GM19455 (cell line): Measurements from ENCODE around the gene ZNF562.
"Not testable (repeated sequence)": the region's sequence is repeated elsewhere in the genome, so short reads cannot be mapped to it uniquely, and the experiment has no call there.

ENCODE experiments used
- ATAC-seq: cut with Tn5 transposase; IDR thresholded peaks from one replicate; pipeline ENCODE4 v1.9.1; 2021; ENCODE audit not compliant: unreplicated experiment

Gene ZNF562

DNA sequence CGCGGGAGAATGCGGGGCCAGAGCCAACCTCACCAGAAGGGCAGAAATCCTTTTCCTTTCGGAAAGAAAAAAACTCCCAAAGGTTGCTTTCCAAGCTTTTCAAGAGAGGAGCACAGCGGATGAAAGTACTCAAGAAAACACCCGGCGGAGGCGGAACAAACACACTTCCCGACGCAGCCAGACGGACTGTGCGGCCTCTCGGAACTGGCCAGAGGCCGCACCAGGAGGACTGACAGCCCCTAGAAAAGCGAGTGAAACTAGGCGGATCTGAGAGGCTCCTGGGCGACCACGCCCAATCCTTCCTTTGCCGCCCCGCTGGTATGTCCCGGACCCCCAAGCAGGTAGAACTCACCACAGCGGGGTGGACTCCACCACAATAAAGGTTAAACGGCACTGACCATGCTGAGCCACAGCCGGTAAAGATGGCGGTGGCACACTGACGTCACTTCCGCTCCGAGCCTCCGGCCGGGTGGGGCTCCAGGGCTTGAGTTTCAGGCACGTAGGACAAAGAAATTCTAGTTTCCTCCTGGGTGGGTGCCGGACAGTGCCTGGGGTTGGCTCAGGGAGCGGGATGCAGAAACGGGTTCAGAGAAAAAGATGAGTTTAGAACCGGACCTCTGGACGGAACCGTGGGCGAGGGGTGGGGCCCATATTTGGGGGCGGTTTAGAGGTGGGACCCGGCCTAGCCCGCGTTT lies at the start of gene ZNF562:
TSS of gene ZNF562 (minus strand) at position 438 of the 695 bp plus-strand sequence. CDS start 14,356 bp downstream, outside the sequence.
- peak; percentile 87 for ATAC-seq

DNA sequence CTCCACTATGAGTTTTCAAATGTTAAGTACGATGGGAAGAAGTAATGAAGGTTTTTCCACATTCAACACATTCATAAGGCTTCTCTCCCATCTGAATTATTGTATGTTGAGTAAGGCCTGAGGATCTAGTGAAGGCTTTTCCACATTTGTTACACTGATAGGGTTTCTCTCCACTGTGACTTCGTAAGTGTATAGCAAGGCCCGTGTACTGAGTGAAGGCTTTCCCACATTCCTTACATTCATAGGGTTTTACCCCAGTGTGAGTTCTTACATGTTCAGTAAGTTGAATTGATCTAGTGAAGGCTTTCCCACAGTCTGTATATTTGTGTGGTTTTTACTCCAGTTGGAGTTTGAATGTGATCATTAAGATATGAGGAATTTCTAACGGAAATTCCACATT lies 49.3 kb upstream of the ZNF562 start:
- no peak for ATAC-seq

DNA sequence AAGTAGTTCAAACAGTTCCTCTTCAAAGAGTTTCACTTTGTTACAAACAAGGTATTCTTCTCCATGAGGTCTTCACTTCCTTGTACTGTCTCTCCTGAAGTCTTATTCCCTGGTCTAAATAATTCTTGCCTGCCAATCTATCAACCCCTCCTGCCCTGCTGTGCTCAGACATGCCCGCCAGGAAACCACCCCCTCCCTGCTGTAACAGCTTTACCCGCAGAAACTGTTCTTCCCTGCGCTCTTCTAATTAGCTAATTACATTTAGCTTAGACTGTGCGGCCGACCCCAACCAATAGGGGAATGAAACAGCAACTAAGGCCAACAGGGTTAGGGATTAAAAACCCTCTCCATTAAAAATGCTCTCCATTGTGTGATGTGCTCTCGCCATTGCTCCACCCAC lies 47.0 kb upstream of the ZNF562 start:
- ATAC-seq = no peak

DNA sequence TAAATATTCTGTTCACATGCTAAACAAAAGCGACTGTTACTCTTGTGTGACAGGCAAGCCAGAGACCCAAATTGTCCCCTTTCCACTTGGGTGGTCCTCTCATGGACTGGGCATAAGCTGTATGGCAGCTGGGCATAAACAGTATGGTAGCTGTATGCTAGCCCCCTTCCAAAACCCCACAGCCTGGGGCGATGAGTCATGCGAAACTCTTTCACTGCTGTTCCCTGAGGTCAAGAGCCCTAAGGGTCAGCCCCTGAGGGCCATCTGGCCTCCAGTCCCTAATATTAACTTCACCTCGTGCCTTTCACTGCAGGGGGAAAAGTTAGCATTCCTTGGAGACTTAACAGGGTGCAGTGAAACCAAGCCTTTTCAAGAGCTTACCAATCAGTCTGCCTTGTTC lies 45.6 kb upstream of the ZNF562 start:
- ATAC-seq = no peak

DNA sequence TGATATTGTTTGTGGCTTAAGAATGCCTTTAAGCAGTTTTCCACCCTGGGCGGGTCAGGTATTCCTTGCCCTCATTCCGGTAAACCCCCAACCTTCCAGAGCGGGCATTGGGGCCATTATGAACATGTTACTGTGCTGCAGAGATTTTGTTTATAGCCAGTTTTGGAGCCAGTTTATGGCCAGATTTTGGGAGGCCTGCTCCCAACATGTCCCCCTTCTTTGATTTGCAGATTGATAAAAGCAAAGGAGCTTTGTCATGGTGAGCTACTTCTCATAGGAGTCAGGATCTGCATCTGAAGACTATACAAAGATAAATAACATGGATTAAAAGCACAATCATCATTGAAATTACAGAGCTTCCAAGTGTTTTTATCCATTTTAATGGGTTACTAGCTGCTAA lies 36.9 kb upstream of the ZNF562 start:
- ATAC-seq = no peak

DNA sequence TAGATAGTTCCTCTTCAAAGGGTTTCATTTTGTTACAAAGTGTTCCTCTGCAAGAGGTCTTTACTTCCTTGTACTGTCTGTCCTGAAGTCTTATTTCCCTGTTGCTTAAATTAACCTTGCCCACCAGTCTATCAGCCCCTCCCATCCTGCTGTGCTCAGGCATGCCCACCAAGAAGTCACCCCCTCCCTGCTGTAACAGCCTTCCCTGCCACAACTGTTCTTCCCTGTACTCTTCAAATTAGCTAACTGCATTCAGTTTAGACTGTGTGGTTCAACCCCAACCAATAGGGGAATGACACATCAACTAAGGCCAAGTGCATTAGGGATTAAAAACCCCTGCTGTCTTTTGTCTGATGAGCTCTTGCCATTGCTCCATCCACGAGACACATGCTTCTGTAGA lies 34.4 kb upstream of the ZNF562 start:
- no peak for ATAC-seq

DNA sequence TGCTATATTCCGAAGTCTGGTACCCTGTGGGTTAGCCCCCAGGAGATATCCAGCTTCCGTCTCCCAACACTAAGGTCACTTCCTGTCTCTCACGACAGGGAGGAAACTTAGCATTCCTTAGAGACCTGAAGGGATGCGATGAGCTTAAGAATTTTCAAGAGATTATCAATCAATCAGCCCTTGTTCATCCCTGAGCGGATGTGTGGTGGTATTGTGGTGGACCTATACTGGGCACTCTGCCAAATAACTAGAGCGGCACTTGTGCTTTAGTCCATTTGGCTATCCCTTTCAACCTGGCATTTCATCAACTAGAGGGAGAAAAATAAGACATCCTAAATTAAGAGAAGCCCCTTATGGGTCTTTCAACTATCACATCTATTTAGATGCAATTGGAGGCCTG lies 30.9 kb upstream of the ZNF562 start:
- no peak for ATAC-seq

DNA sequence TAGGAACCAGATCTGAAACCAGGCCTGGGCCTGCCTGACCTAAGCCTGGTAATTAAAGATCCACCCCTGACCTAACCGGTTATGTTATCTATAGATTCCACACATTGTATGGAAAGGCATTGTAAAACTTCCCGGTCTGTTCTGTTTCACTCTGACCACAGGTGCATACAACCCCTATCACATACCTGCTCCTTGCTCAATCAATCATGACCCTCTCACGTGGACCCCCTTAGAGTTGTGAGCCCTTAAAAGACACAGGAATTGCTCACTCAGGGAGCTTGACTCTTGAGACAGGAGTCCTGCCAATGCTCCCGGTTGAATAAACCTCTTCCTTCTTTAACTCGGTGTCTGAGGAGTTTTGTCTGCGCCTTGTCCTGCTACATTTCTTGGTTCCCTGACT lies 27.3 kb upstream of the ZNF562 start:
- ATAC-seq = no peak

DNA sequence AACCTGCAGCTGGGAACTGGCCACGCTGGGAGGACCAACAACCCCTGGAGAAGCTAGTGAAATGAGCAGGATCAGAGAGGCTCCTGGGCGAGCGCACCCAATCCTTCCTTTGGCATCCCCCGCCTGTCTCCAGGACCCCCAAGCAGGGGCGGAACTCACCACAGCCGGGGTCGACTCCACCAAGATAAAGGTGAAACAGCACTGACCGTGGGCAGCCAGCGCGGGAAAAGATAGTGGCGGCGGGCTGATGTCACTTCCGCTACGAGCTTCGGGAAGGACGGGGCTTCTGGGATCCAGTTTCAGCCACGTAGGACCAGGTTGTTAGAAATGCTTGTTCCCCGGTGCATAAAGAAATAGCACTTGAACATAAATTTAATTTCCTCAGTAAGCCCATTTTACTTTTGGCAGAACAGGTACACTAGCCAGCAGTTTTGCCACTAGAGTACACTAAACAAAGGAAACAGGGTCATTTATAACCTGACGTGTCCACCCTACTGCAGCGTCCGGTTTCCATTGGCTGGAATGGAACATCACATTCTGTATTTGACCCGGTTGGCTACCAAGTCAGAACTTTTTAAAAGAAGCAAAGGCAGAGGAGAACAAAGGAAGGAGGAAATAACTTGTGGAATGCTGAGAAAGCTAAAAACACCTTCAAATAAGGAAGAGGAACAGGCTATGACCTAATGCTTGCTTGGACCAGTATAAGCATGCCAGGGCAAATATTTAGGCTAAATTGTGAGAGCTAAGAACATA lies 25.5 kb upstream of the ZNF562 start:
- ATAC-seq = no peak

DNA sequence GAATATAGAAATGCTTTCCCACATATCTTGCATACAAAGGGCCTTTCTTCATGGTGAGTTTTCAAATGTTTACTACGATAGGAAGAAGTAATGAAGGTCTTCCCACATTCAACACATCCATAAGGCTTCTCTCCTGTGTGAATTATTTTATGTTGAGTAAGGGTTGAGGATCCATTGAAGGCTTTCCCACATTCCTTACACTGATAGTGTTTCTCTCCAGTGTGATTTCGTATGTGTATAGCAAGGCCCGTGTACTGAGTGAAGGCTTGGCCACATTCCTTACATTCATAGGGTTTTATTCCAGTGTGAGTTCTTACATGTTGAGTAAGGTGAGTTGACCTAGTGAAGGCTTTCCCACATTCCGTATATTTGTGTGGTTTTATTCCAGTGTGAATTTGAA lies 15.4 kb upstream of the ZNF562 start:
- ATAC-seq = not testable (repeated sequence)

DNA sequence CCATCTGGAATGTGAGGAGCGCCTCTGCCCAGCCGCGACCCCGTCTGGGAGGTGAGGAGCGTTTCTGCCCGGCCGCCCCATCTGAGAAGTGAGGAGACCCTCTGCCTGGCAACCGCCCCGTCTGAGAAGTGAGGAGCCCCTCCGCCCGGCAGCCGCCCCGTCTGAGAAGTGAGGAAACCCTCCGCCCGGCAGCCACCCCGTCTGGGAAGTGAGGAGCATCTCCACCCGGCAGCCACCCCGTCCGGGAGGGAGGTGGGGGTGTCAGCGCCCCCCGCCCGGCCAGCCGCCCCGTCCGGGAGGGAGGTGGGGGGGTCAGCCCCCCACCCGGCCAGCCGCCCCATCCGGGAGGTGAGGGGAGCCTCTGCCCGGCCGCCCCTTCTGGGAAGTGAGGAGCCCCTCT lies 5.1 kb upstream of the ZNF562 start:
- ATAC-seq = not testable (repeated sequence)

DNA sequence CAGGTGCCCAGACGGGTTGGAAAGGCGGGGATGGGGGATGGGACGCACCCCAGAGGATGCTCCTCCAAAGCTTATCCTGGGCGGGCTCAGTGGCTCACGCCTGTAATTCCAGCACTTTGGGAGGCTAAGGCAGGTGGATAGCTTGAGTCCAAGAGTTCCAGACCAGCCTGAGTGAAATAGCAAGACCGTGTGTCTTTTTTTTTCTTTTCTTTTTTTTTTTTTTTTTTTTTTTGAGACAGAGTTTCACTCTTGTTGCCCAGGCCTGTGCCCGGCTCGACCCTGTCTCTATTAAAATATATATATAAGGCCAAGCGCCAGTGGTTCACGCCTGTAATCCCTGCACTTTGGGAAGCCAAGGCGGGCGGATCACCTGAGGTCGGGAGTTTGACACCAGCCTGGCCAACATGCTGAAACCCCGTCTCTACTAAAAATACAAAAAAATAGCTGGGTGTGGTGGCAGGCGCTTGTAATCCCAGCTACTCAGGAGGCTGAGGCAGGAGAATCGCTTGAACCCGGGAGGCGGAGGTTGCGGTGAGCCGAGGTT lies 530 bp upstream of the ZNF562 start:
- not testable (repeated sequence) for ATAC-seq

DNA sequence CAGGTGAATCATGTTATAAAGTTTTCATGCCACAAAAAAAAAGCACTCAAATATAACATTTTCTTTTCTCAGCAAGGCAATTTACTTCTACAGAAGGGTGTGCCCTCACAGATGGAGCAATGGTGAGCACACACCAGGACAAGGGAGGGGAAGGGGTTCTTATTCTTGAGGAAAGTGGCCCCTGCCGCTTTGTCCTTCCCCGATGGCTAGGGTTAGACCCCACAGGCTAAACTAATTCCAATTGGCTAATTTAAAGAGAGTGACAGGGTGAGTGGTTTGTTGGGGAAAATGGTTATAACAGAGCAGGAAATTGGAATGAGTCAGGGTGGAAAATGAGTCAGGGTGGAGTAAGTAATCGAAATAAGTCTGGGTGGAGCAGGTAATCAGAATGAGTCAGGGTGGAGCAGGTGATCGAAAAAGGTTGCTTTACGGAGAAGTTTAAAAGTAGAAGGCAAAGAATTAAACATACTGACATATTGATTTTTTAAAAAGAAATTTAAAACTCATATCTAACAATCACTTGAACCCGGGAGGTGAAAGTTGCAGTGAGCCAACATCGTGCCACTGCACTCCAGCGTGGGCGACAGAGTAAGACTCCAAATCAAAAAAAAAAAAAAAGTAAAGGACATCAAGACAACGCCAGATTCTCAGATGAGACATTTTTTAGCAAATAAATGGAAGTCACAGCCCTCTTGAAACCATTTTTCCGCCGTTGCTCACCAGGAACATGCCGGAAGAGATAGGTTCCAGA lies 813 bp downstream of the ZNF562 start:
- ATAC-seq = no peak

DNA sequence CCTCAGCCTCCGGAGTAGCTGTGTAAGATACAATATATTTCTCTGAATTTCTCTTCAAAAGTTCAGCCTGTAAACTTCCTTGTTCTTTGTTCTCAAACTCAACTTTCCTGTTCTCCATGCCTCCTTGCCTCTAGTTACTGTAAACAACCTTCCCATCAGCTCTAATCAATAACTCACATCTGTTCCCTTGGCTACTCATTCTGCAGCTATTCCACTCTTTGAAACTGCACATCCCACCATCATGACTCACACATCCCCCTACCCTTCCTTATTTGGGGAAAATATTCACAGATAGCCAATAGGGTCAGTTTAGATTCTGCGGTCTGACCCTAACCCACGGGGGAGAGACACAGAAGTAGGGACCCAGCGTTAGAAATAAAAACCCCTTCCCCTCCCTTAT lies 2.0 kb downstream of the ZNF562 start:
- ATAC-seq = no peak

DNA sequence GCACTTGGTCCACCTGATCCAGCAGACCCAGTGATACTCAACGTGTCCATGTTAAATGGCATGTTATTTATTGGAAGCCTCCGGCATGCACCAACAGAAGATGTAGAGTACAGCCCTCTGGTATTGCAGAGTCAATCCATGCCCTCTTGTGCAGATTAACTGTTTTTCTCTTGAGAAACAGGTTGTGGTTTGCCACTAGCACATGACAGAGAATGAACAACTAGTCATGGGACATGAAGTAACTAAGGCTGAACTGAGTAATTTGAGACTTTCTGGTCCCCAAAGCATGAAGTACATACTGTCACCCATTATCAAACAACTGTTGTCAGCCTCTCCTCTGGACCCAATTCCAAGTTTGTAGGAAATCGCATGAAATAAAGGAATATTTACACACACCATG lies 3.2 kb downstream of the ZNF562 start:
- ATAC-seq = no peak

DNA sequence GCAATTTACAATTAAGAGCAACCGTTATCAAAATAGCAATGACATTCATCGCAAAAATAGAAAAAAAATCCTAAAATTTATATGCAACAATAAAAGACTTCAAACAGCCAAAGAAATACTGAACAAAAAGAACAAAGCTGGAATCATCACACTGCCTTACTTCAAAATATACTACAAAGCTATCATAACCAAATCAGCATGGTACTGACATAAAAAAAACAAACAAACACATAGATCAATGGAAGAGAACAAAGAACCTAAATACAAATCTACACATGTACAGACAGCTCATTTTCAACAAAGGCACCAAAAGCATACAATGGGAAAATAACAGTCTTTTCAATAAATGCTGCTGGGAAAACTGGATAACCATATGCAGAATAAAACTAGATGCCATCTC lies 6.4 kb downstream of the ZNF562 start:
- no peak for ATAC-seq

DNA sequence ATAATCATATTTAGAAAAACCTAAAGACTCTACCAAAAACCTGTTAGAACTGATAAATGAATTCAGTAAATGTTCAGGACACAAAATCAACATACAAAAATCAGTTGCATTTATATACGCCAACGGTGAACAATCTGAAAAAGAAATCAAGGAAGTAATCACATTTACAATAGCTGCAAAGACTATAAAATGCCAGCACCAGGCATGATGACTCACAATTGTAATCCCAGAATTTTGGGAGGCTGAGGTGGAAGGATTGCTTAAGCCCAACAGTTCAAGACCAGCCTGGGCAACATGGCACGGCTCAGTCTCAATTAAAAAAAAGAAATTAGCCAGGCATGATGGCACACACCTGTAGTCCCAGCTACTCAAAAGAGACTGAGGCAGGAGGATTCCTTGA lies 7.0 kb downstream of the ZNF562 start:
- no peak for ATAC-seq

DNA sequence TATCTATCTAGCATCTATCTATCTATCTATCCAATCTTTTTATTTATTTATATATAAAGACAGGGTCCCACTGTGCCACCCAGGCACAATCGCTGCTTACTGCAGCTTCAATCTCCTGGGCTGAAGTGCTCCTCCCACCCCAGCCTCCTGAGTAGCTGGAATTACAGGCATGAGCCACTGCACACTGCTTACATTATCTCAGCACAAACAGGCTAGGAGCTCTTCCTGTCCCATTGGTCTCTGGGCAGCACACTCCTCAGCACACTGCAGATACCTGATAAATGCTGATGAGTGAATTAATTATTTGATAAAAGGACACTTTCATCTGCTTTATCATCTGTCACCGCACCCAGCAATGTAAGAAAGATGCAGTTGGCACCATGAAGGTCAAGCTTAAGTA lies 16.1 kb downstream of the ZNF562 start:
- ATAC-seq = no peak

DNA sequence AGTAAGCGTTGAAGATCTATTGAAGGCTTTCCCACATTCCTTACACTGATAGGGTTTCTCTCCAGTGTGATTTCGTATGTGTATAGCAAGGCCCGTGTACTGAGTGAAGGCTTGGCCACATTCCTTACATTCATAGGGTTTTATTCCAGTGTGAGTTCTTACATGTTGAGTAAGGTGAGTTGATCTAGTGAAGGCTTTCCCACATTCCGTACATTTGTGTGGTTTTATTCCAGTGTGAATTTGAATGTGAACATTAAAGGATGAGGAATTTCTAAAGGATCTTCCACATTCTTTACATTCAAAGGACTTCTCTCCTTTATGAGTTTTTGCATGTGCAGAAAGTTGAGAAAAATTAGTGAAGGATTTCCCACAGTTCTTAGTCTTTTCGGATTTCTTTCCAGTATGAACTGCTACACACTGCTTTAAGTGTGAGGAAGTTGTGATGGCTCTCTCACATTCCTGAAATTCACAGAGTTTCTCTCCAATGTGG lies 21.8 kb downstream of the ZNF562 start:
- not testable (repeated sequence) for ATAC-seq

DNA sequence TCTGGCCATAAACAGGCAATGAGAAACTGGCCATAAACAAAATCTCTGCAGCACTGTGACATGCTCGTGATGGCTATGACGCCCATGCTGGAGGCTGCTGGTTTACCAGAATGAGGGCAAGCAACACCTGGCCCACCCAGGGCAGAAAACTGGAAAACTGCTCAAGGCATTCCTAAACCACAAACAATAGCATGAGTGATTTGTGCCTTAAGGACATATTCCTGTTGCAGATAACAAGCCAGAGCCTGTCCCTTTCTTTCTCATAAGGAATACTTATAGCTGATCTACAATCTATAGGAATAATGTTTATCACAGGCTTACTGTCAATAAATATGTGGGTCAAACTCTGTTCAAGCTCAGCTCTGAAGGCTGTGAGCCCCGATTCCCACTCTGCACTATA lies 23.4 kb downstream of the ZNF562 start:
- ATAC-seq = not testable (repeated sequence)

DNA sequence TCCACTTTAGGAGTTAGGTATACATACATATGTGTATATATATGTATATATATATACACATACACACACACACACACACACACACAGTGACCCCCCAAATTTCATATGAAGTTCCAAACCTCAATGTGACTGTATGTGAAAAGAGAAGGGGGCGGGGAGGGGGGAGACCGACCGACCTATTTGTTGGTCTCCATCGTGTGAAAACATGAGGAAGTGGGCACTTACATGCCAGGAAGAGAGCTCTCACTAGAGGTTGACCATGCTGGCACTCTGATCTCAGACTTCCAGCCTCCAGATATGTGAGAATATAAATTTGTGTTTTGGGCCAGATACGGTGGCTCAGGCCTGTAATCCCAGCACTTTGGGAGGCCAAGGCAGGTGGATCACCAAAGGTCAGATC lies 24.6 kb downstream of the ZNF562 start:
- ATAC-seq = no peak
